H1 (cell line): Measurements from ENCODE around the gene SLAIN2. TPM values are rescaled to one million over a fixed set of nuclear protein-coding genes. Genes with fewer than 3 reads are reported as not detected.

Experiments
- polyA plus RNA-seq, 7 experiments: library from polyadenylated mRNA; depleted of rRNA in 3 of 7; stranded (reverse) in 5 of 7; unstranded in 2 of 7; fragments of >200 nt in 5 of 7; fragments of 200-250 nt in 2 of 7; gene quantifications; 1 replicate in 5 of 7; 2 replicates in 1 of 7; 4 replicates in 1 of 7; pipeline versions ENCODE4 v1.2.1 to v1.2.3, GENCODE V29; 2011 to 2013; ENCODE audit warnings: missing spikeins in 2 of 7, mixed read lengths in 2 of 7
- total RNA-seq: library from RNA; stranded (reverse); fragmentation: NEBNext Ultra II Directional; extraction: Animal tissue kit (Norgen Biotek cat#: 25700); gene quantifications from 2 replicates; pipeline ENCODE4 v1.2.1, GENCODE V29; 2021
- TF ChIP-seq, protein P1 (sequence below): fragments of 300-600 bp; sonication (generic); IDR thresholded peaks from 2 replicates; pipeline ENCODE4 v1.7.1; 2012; ENCODE audit warnings: low read length, moderate library complexity, mild to moderate bottlenecking, inconsistent platforms; ENCODE audit not compliant: insufficient replicate concordance

SLAIN2 gene
- total and polyA plus RNA-seq, 2 of the 8 experiments (the other 6 are each of a cell fraction or from before 2014, with no cell fraction given) = 8.2 to 40.0 TPM

GRCh38 chr4:48345542-48345941 is 4.2 kb downstream of the SLAIN2 start (continued):
- TF ChIP-seq, protein P1, sequence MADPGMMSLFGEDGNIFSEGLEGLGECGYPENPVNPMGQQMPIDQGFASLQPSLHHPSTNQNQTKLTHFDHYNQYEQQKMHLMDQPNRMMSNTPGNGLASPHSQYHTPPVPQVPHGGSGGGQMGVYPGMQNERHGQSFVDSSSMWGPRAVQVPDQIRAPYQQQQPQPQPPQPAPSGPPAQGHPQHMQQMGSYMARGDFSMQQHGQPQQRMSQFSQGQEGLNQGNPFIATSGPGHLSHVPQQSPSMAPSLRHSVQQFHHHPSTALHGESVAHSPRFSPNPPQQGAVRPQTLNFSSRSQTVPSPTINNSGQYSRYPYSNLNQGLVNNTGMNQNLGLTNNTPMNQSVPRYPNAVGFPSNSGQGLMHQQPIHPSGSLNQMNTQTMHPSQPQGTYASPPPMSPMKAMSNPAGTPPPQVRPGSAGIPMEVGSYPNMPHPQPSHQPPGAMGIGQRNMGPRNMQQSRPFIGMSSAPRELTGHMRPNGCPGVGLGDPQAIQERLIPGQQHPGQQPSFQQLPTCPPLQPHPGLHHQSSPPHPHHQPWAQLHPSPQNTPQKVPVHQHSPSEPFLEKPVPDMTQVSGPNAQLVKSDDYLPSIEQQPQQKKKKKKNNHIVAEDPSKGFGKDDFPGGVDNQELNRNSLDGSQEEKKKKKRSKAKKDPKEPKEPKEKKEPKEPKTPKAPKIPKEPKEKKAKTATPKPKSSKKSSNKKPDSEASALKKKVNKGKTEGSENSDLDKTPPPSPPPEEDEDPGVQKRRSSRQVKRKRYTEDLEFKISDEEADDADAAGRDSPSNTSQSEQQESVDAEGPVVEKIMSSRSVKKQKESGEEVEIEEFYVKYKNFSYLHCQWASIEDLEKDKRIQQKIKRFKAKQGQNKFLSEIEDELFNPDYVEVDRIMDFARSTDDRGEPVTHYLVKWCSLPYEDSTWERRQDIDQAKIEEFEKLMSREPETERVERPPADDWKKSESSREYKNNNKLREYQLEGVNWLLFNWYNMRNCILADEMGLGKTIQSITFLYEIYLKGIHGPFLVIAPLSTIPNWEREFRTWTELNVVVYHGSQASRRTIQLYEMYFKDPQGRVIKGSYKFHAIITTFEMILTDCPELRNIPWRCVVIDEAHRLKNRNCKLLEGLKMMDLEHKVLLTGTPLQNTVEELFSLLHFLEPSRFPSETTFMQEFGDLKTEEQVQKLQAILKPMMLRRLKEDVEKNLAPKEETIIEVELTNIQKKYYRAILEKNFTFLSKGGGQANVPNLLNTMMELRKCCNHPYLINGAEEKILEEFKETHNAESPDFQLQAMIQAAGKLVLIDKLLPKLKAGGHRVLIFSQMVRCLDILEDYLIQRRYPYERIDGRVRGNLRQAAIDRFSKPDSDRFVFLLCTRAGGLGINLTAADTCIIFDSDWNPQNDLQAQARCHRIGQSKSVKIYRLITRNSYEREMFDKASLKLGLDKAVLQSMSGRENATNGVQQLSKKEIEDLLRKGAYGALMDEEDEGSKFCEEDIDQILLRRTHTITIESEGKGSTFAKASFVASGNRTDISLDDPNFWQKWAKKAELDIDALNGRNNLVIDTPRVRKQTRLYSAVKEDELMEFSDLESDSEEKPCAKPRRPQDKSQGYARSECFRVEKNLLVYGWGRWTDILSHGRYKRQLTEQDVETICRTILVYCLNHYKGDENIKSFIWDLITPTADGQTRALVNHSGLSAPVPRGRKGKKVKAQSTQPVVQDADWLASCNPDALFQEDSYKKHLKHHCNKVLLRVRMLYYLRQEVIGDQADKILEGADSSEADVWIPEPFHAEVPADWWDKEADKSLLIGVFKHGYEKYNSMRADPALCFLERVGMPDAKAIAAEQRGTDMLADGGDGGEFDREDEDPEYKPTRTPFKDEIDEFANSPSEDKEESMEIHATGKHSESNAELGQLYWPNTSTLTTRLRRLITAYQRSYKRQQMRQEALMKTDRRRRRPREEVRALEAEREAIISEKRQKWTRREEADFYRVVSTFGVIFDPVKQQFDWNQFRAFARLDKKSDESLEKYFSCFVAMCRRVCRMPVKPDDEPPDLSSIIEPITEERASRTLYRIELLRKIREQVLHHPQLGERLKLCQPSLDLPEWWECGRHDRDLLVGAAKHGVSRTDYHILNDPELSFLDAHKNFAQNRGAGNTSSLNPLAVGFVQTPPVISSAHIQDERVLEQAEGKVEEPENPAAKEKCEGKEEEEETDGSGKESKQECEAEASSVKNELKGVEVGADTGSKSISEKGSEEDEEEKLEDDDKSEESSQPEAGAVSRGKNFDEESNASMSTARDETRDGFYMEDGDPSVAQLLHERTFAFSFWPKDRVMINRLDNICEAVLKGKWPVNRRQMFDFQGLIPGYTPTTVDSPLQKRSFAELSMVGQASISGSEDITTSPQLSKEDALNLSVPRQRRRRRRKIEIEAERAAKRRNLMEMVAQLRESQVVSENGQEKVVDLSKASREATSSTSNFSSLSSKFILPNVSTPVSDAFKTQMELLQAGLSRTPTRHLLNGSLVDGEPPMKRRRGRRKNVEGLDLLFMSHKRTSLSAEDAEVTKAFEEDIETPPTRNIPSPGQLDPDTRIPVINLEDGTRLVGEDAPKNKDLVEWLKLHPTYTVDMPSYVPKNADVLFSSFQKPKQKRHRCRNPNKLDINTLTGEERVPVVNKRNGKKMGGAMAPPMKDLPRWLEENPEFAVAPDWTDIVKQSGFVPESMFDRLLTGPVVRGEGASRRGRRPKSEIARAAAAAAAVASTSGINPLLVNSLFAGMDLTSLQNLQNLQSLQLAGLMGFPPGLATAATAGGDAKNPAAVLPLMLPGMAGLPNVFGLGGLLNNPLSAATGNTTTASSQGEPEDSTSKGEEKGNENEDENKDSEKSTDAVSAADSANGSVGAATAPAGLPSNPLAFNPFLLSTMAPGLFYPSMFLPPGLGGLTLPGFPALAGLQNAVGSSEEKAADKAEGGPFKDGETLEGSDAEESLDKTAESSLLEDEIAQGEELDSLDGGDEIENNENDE = no peak
- TF ChIP-seq, all 59 proteins: peak for 0
